HG03135 (cell line): Measurements from ENCODE around the gene CHI3L2.

Experiments
- ATAC-seq: cut with Tn5 transposase; IDR thresholded peaks from one replicate; pipeline ENCODE4 v1.9.1; 2021; ENCODE audit warnings: mild to moderate bottlenecking, moderate library complexity; ENCODE audit not compliant: unreplicated experiment

The CHI3L2 gene

GRCh38 chr1:111290104-111290503 is 62.6 kb downstream of the CHI3L2 start:
- no peak for ATAC-seq

DNA sequence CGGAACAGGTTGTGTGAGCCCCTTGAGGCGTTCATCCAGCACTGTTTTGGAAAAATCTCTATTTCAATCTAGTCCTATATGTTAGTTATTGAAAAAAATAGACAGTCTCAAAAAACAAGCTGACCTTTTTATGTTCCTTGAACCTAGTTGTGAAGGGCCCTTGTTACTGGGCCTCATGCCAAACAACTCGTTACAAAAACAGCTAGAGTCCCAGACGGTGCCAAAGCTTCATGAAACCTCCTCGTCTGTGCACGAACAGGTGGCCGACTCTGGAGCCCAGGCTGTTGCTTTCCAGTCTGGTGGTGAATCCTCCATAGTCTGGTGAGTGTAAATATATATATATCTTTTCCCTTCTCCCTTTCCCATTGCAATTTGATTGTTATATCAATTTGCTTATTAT is 63.1 kb downstream of the CHI3L2 start, which contains the start of gene CHIA:
TSS of gene CHIA (plus strand) at position 222 of the 400 bp plus-strand sequence. CDS start 19,617 bp downstream, outside the sequence.
- ATAC-seq, result no peak
